Prostate gland (tissue), 2 donors: ENCODE data around the gene KDM4D. TPM values are rescaled to one million over a fixed set of nuclear protein-coding genes. Genes with fewer than 3 reads are reported as not detected.

Experiments used
- DNase-seq: peaks from one replicate; pipeline ENCODE4 v3.0.0-alpha.2; 2019; ENCODE audit warnings: low spot score
- H3K27ac ChIP-seq, 2 donors: fragments of 200-600 bp; sonication (generic); 2 replicates each; pipeline ENCODE4 v1.5.1; 2017 to 2019
- H3K27me3 ChIP-seq: fragments of 200-600 bp; sonication (generic); replicated peaks from 2 replicates; pipeline ENCODE4 v1.5.1; 2019; ENCODE audit not compliant: insufficient read depth
- H3K36me3 ChIP-seq, 2 donors: fragments of 200-600 bp; sonication (generic); 1 replicate in 1 of 2; 2 replicates in 1 of 2; pipeline versions ENCODE4 v1.5.1 to v1.8.1; 2017 to 2019
- H3K4me1 ChIP-seq: fragments of 200-600 bp; sonication (generic); replicated peaks from 2 replicates; pipeline ENCODE4 v1.5.1; 2019
- H3K4me3 ChIP-seq, 2 donors: fragments of 200-600 bp; sonication (generic); 2 replicates each; pipeline ENCODE4 v1.5.1; 2017 to 2019
- H3K9me3 ChIP-seq: fragments of 200-600 bp; sonication (generic); 2 replicates; pipeline ENCODE4 v1.5.1; 2017
- CTCF ChIP-seq, 4 experiments: fragments of 200-600 bp in 2 of 4; fragments of 450-650 bp in 2 of 4; sonication (generic) in 2 of 4; IDR thresholded peaks; 1 replicate in 3 of 4; 2 replicates in 1 of 4; pipeline ENCODE4 v1.5.1; 2016 to 2019; ENCODE audit warnings: antibody characterized with exemption in 4 of 4, mild to moderate bottlenecking in 2 of 4, moderate library complexity in 2 of 4
- POLR2A ChIP-seq: fragments of 450-650 bp; IDR thresholded peaks from one replicate; pipeline ENCODE4 v1.6.1; 2016; ENCODE audit warnings: antibody characterized with exemption, mild to moderate bottlenecking
- POLR2AphosphoS5 ChIP-seq: sonication (generic); formaldehyde crosslinking; IDR thresholded peaks from one replicate; pipeline ENCODE4 v1.6.1; 2017; ENCODE audit warnings: antibody characterized with exemption
- WGBS: methylation state at CpG from one replicate; pipeline ENCODE4 v1.1.5; 2018; 5-methylcytosine and 5-hydroxymethylcytosine counted together
- intact Hi-C: fragments of 100-400 bp; cut with DNase I; formaldehyde crosslinking; loops from one replicate; pipeline ENCODE4 v1.14.2; 2022
- total RNA-seq, 2 donors: library from RNA; depleted of rRNA; stranded (reverse); fragments of >200 nt; gene quantifications; one replicate each; pipeline ENCODE4 v1.1.0, GENCODE V29; 2016

Gene KDM4D
- total RNA-seq, result 1 to 10 TPM; 2.6 to 9.9 TPM

GRCh38 chr11:94973099-94973968 lies at the start of gene KDM4D, which contains the start of gene CWC15:
Gene KDM4D, plus strand, starts transcription at chr11:94973709. Its CDS starts 23,664 bp downstream, at chr11:94997373.
Gene CWC15, minus strand, starts transcription at chr11:94973556. Its CDS starts 1,371 bp downstream, at chr11:94972185.
- no peaks in the 10 kb centered on the region for H3K27me3 ChIP-seq
- WGBS, result under 1% methylated on average over 65 of the region's 66 CpGs
- no peaks in the 10 kb centered on the region for H3K9me3 ChIP-seq
- no peaks in the 10 kb centered on the region for H3K36me3 ChIP-seq
- H3K27ac ChIP-seq, result peak within 1 kb of the TSS; percentile 73 to 78
- peak; percentile 99 for TF ChIP-seq POLR2AphosphoS5
- peak in 1 of 4 experiments; percentile 15 for TF ChIP-seq CTCF (IDR thresholded peaks at IDR 0.05)
- TF ChIP-seq POLR2A, result peak; percentile 38
- H3K4me3 ChIP-seq, result peak within 1 kb of the TSS; percentile 69 to 85
- intact Hi-C loops, result loop anchor here (2.0 to 10.0 kb wide), 4 partner anchors 94 to 791 kb away; partner anchors contain the start of genes AMOTL1 and SRSF8
- H3K4me1 ChIP-seq, result no peaks in the 10 kb centered on the region
- DNase-seq, result peak; percentile 94

- DNase-seq, result no peak
- intact Hi-C loops, result no loop called here
- H3K9me3 ChIP-seq, result no peaks in the 10 kb centered on the region
- no peak for TF ChIP-seq POLR2A
- WGBS, result 53% methylated on average over 6 of the region's 6 CpGs
- H3K4me1 ChIP-seq, result peaks cover 3% of the 10 kb centered on the region
- H3K27me3 ChIP-seq, result no peaks in the 10 kb centered on the region
- H3K27ac ChIP-seq, result no peak overlapping the region
- H3K4me3 ChIP-seq, result no peak overlapping the region
- H3K36me3 ChIP-seq, result no peaks in the 10 kb centered on the region
Observed at GRCh38 chr11:94924171-94924572, 49.3 kb upstream of the KDM4D start.

GRCh38 chr11:94924612-94925011 lies 48.9 kb upstream of the KDM4D start:
- intact Hi-C loops, result no loop called here
- Histone ChIP-seq H3K4me1 (peaks cover 3% of the 10 kb centered on the region), H3K4me3 (no peak overlapping the region), H3K9me3 (no peaks in the 10 kb centered on the region), H3K27me3 (no peaks in the 10 kb centered on the region), H3K27ac (no peak overlapping the region), H3K36me3 (no peaks in the 10 kb centered on the region)
- no peak for TF ChIP-seq CTCF (IDR thresholded peaks at IDR 0.05)
- no peak for TF ChIP-seq POLR2AphosphoS5
- no peak for TF ChIP-seq POLR2A
- DNase-seq, result no peak
- 65% methylated on average over 5 of the region's 5 CpGs for WGBS

- peak overlapping the region; percentile 26 to 63 for H3K27ac ChIP-seq
- intact Hi-C loops, result no loop called here
- H3K9me3 ChIP-seq, result no peaks in the 10 kb centered on the region
- no peaks in the 10 kb centered on the region for H3K27me3 ChIP-seq
- no peak for DNase-seq
- WGBS, result 61% methylated on average over 7 of the region's 7 CpGs
- H3K36me3 ChIP-seq, result no peaks in the 10 kb centered on the region
- TF ChIP-seq CTCF (IDR thresholded peaks at IDR 0.05), result no peak
- TF ChIP-seq POLR2AphosphoS5, result no peak
- TF ChIP-seq POLR2A, result no peak
- H3K4me3 ChIP-seq, result no peak overlapping the region
- peaks cover 3% of the 10 kb centered on the region for H3K4me1 ChIP-seq
Observed at GRCh38 chr11:94925422-94926270, 47.9 kb upstream of the KDM4D start.

- H3K27ac ChIP-seq, result peak overlapping the region; percentile 26 to 63
- no peaks in the 10 kb centered on the region for H3K9me3 ChIP-seq
- TF ChIP-seq POLR2AphosphoS5 (no peak), CTCF (IDR thresholded peaks at IDR 0.05) (no peak), POLR2A (no peak)
- no peaks in the 10 kb centered on the region for H3K27me3 ChIP-seq
- no peak overlapping the region for H3K4me3 ChIP-seq
- no peak for DNase-seq
- H3K4me1 ChIP-seq, result peaks cover 3% of the 10 kb centered on the region
- intact Hi-C loops, result no loop called here
- H3K36me3 ChIP-seq, result no peaks in the 10 kb centered on the region
Observed at GRCh38 chr11:94926271-94926625, 47.3 kb upstream of the KDM4D start.
